Lung (tissue), 12 donors: ENCODE data around the gene MYO15A. TPM values are rescaled to one million over a fixed set of nuclear protein-coding genes. Genes with fewer than 3 reads are reported as not detected.

Source experiments
- ATAC-seq: fragments of 200-7000 bp; cut with Tn5 transposase; one replicate; pipeline ENCODE4 v1.9.1; 2020; ENCODE audit warnings: moderate number of reproducible peaks; ENCODE audit not compliant: insufficient read depth, low FRiP score
- DNase-seq, 3 donors: peaks; one replicate each; pipeline ENCODE4 v3.0.0-alpha.2; 2013 to 2017
- H3K27ac ChIP-seq, 2 donors: one replicate each; pipeline ENCODE4 v1.5.1; 2013; ENCODE audit warnings: mild to moderate bottlenecking in 2 of 2, moderate library complexity in 2 of 2, control low read depth in 1 of 2, inconsistent platforms in 1 of 2, low read depth in 1 of 2, low read length in 1 of 2
- H3K27me3 ChIP-seq, 3 donors: one replicate each; pipeline ENCODE4 v1.5.1; 2013; ENCODE audit warnings: low read length in 2 of 3; ENCODE audit not compliant: control insufficient read depth in 3 of 3, insufficient read depth in 3 of 3
- H3K36me3 ChIP-seq, 4 donors: one replicate each; pipeline ENCODE4 v1.5.1; 2013; ENCODE audit warnings: low read length in 4 of 4, mild to moderate bottlenecking in 1 of 4, moderate library complexity in 1 of 4; ENCODE audit not compliant: control insufficient read depth in 4 of 4, insufficient read depth in 4 of 4
- H3K4me1 ChIP-seq, 5 donors: one replicate each; pipeline ENCODE4 v1.5.1; 2013; ENCODE audit warnings: low read length in 5 of 5, mild to moderate bottlenecking in 2 of 5, moderate library complexity in 1 of 5; ENCODE audit not compliant: control insufficient read depth in 5 of 5, insufficient read depth in 5 of 5
- H3K4me3 ChIP-seq: one replicate; pipeline ENCODE4 v1.5.1; 2013; ENCODE audit warnings: mild to moderate bottlenecking, control low read depth, moderate library complexity
- H3K9ac ChIP-seq, 2 donors: one replicate each; pipeline ENCODE4 v1.5.1; 2013; ENCODE audit warnings: low read length in 2 of 2, control low read depth in 1 of 2; ENCODE audit not compliant: insufficient read depth in 1 of 2
- H3K9me3 ChIP-seq, 4 donors: one replicate each; pipeline ENCODE4 v1.5.1; 2013; ENCODE audit warnings: low read length in 3 of 4, mild to moderate bottlenecking in 1 of 4, moderate library complexity in 1 of 4; ENCODE audit not compliant: control insufficient read depth in 4 of 4, insufficient read depth in 3 of 4
- WGBS, 2 donors: extraction: QIAGEN DNeasy Blood & Tissue Kit; methylation state at CpG; one replicate each; pipeline ENCODE4 v1.1.7; 2013; 5-methylcytosine and 5-hydroxymethylcytosine counted together
- polyA plus RNA-seq, 2 donors: library from polyadenylated mRNA; stranded (reverse); fragments of 200-250 nt; gene quantifications; one replicate each; pipeline ENCODE4 v1.2.1, GENCODE V29; 2013
- total RNA-seq, 2 donors: library from RNA; depleted of rRNA in 1 of 2; stranded (reverse); fragments of >200 nt in 1 of 2; gene quantifications; one replicate each; pipeline ENCODE4 v1.2.1, GENCODE V29; 2014 to 2021
- TF ChIP-seq, protein P1 (sequence below): IDR thresholded peaks from 2 replicates; pipeline ENCODE4 v1.5.1; 2012; ENCODE audit warnings: mild to moderate bottlenecking; ENCODE audit errors: control extremely low read depth, extremely low read depth
- donor health status: control.
- donor health status: control.
- donor health status: Bipolar disorder and iron deficiency.
- donor health status: healthy.
- donor health status: DM: yes; HTN: yes; CAD: no.

The MYO15A gene
- total and polyA plus RNA-seq, 4 donors = 0.56 to 2.7 (median 2.3) TPM

DNA sequence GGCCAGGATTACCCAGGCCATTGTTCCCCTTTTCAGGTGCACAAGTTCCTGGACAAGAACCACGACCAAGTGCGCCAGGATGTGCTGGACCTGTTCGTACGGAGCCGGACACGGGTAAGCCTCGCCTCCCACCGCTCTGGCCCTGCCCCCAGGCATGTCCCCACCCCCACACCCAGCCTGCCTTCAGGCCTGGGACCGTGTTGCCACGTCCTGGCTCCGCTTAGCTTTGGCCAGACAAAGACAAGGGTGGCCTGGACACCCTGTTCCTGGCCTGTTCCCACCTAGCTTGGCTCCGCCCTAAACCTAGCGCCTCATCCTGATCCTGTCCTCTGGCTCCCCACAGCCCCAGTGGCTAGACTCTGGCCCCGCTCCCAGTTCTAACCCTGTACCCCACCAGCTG lies 30.9 kb downstream of the MYO15A start:
- 77 to 78% methylated on average over 14 of the region's 14 CpGs for WGBS, 2 donors
- no peak for DNase-seq

DNA sequence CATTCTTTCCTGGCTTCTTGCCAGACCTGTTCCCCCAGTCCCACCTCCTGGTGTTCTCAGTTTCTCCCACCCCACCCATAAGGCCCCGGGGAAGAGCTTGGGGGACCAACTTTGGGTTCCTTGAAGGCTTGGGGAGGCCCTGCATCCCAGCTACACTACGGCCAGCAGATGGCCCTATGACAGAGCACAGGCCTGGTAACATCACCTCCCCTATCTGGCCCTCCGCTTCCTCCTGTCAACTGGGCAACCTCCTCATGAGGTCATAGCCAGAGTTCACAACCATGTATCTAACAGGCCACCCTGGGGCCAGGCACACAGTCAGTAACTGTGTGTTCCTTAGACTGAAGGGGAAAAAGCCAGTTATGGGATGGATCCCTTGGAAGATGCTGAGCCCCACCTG lies 31.4 kb downstream of the MYO15A start:
- DNase-seq (no peak), ATAC-seq (no peak)
- TF ChIP-seq, protein P1, sequence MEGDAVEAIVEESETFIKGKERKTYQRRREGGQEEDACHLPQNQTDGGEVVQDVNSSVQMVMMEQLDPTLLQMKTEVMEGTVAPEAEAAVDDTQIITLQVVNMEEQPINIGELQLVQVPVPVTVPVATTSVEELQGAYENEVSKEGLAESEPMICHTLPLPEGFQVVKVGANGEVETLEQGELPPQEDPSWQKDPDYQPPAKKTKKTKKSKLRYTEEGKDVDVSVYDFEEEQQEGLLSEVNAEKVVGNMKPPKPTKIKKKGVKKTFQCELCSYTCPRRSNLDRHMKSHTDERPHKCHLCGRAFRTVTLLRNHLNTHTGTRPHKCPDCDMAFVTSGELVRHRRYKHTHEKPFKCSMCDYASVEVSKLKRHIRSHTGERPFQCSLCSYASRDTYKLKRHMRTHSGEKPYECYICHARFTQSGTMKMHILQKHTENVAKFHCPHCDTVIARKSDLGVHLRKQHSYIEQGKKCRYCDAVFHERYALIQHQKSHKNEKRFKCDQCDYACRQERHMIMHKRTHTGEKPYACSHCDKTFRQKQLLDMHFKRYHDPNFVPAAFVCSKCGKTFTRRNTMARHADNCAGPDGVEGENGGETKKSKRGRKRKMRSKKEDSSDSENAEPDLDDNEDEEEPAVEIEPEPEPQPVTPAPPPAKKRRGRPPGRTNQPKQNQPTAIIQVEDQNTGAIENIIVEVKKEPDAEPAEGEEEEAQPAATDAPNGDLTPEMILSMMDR = no peak
- Histone ChIP-seq H3K4me1 (peaks cover 0 to 6% (median 0%) of the 10 kb centered on the region in 5 donors), H3K9ac (no peak overlapping the region), H3K27ac (no peak overlapping the region), H3K27me3 (peaks cover 0 to 3% (median 0%) of the 10 kb centered on the region in 3 donors), H3K36me3 (no peaks in the 10 kb centered on the region), H3K9me3 (no peaks in the 10 kb centered on the region), H3K4me3 (no peak overlapping the region)
- 70 to 75% methylated on average over 3 of the region's 3 CpGs for WGBS, 2 donors

More for the DNA sequence above, 30.9 kb downstream of the MYO15A start:
- H3K9ac ChIP-seq = no peak overlapping the region
- H3K36me3 ChIP-seq = no peaks in the 10 kb centered on the region
- no peaks in the 10 kb centered on the region for H3K9me3 ChIP-seq
- H3K27ac ChIP-seq = no peak overlapping the region
- no peak for ATAC-seq
- H3K4me1 ChIP-seq = peaks cover 0 to 6% (median 0%) of the 10 kb centered on the region in 5 donors
- TF ChIP-seq, protein P1 = no peak
- H3K27me3 ChIP-seq = peaks cover 0 to 3% (median 0%) of the 10 kb centered on the region in 3 donors
- H3K4me3 ChIP-seq = no peak overlapping the region

DNA sequence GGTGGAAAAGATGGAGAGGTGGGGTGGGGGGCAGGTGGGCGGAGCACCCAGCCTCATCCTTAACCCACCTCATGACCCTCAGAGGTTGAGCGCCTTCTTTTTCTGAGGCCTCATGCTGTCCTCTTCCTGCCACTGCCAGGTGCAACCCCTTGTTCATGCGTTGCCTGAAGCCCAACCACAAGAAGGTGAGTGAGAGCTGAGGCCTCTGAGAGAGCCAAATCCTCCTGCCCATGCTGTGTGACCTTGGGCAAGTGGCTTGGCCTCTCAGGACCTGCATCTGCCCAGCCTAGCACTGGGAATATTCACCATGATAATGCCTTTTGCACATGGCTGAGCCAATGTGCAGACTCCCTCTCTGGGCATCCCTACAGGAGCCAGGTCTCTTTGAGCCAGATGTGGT lies 32.1 kb downstream of the MYO15A start:
- DNase-seq (no peak), ATAC-seq (no peak)
- Histone ChIP-seq H3K27me3 (peaks cover 0 to 3% (median 0%) of the 10 kb centered on the region in 3 donors), H3K27ac (no peak overlapping the region), H3K36me3 (no peaks in the 10 kb centered on the region), H3K4me3 (no peak overlapping the region), H3K4me1 (peaks cover 0 to 6% (median 0%) of the 10 kb centered on the region in 5 donors), H3K9me3 (no peaks in the 10 kb centered on the region), H3K9ac (no peak overlapping the region)
- 86 to 89% methylated on average over 3 of the region's 3 CpGs for WGBS, 2 donors
- TF ChIP-seq, protein P1 = no peak
